NOMO-1 (cell line): ENCODE measurements around the gene MLIP.

ENCODE experiments used
- DNase-seq, 2 experiments: peaks; one replicate each; lab custom pipeline; 2025; ENCODE audit not compliant: unreplicated experiment in 2 of 2; lab: John Stamatoyannopoulos, UW

Gene MLIP

DNA sequence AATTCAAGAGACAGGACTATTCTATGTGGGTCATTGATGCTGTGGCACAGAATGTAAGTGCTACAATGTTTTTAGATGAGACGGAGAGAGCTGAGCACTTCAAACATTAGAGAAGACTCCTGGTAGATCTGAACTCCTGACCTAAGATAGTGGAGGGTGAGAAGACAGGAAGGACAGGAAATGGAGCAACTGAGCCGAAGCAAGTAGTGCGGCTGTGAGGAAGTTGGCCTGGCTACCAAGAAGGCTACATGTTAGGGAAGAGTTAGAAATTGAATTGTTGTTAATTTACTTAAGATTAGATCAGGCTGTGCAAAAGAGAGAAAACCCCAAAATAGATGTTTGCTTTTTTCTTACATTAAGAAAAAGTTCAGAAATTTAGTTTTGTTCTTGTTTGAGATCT, 14.4 kb upstream of the MLIP start:
- peak; percentile 13 to 34 for DNase-seq

DNA sequence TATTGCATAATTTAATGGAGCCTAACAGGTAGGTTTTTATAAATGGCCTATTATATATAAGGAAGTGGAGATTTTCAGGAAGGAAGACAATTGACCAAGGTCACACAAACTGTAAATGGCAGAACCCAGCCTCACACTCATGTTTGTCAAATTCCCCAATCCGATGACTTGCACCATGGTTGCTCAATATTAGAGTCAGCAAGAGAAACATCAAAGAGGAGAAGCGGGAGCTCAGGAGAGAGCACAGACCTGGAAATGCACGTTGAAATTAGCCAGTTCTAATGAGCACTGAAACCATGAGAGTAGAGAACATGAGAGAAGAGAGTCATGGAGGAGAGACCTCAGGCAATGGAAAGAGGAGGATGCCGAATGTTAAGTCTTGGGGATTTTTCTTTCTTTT, 13.5 kb upstream of the MLIP start:
- peak; percentile 23 to 43 for DNase-seq

DNA sequence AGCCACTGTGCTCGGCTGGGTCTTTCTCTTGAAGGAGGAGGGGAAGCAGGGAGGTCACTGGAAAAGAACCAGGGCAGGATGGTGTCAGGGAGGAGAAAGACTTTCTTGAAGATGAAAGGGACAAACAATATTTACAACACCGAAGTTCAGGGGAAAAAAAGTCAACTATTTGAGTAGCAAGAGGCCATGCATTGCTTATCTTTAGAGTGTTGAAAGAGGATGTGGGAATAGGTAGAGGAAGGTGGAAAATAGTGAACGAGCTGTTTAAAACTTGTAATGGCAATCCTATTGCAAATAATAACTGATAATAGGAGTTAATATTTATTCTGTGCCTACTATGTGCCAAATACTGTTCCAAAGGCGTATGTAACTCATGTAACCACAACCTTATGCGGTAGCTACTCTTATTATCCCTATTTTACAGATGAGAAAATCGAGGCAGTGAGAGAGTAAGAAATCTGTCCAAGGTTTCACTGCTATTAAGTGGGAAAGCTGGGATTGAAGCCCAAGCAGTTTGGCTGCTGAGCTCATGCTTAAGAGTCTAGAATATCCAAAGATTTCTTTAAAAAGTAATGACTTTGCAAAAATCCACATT, 12.7 kb upstream of the MLIP start:
- no peak for DNase-seq

DNA sequence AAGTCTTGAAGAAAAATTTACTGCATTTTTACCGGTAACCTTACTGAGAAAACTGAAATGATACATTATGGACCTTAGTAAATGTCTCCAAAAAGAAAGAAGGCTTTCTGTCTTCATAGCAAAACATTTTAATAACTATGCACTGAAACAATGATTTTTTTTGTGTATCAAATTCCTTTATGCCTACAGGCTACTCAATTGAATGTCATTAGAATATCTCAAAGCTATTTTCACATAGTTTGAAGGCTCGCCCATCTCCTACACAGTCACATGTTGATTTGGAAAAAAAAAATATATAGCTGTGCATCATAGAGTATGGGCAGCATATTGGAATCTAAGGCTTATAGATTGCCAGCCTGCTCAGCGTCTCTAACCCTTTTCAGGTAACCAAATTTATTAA, 12.0 kb upstream of the MLIP start:
- DNase-seq = no peak

DNA sequence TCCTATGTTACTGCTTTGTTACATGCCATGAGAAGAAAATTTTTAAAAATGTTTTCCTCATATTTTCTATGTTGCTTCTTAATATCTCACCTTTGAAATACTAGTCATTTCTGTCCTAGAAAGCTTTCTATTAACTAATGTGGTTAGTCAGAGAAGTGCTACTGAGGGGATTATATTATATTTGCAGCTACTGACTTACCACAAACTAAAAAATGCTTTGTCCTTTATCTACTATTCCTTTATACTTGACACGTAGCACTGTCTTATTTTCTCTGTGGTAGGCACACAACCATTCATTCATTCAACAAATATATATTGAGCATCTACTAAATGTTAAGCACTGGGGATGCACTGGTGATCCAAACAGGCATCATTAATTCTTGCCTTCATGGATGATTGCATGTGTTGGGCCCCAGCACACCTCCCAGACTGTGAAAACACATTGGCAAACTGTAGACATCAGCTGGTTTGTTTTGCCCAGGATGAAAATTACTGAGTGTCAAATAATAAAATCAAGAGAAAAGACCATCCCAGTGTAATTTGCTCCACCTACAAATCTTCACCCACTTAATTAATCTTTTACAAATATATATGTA, 10.7 kb upstream of the MLIP start:
- DNase-seq = no peak

DNA sequence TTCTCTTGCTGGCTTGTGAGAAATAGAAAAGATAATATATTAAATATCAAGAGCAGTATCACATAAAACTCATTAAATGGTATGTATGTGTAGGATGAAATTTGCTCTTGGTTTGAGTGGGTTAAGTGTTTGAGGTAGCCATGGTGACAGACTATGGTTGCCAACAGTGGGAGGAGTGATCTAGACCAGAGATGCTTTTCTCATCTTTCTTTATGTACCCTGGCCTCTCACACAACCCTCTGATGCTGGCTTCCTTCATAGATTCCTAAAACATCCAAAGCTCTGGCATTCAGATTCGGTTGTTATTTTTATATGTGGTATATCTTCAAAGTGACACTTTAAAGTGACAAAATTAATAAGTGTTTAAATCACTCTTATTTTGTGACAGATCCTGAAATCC, 9.0 kb upstream of the MLIP start:
- no peak for DNase-seq

DNA sequence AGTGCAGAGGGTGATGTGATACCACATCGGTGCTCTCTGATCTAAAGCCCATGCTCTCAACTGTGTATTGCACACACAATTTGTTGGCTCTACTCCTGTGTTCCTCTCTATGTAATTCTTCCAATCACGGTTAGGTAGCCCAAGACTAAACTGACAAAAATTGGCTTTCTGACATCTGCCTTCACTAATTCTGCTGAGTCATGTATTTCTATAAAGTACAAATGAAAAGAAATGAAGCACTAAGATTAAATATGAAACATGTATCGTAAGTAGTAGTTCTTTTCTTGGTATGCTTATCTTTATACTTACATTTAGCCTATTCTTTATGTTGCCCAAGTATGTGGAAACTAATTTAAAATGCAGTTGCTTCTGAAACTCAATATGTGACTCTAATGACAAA, 7.7 kb upstream of the MLIP start:
- no peak for DNase-seq

DNA sequence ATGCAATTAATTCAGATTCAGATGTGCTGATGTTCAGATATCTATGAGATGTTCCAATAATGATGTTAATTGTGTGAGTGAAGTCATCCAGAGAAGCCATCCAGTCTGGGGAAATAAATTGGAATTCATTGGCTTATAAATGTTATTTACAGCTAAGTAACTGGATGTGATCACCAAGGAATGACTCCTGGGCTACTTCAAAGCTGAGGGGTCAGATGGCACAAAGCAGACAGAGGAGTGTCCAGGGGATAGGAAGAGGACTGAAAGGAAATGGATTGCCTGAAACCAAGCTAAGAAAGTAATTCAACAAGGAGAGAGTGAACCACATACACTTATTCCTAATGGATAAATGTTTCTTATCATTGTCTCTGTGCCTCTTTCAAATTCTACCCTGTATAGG, 4.5 kb upstream of the MLIP start:
- DNase-seq = no peak

DNA sequence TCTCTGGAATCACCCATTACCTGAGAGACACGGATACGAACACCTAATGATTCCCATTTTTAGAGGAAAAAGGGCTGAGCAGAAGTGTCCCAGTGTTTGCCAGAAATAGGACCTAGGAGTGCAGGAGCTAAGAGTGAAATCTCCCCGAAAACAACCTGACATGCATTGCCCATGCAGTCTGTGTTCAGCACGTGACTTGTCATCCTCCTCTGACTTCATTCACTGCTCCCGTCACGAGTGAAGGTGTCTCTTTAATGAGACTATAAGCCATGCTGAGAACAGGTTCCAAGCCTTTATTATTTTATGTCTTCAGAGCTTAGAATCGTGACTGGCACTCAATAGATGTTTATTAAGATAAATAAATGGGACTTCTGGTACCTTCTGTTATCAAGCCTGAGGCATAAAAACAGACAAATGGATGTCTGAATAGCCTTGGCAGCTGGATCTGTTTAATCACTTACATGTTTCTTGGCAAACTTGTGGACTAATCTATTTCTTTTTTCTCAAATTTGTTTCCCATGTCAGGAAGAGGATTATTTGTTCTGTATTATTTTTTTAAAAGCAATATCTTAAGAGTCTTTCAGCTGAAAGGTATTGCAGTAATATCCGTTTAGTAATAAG, 3.7 kb upstream of the MLIP start:
- DNase-seq = no peak

DNA sequence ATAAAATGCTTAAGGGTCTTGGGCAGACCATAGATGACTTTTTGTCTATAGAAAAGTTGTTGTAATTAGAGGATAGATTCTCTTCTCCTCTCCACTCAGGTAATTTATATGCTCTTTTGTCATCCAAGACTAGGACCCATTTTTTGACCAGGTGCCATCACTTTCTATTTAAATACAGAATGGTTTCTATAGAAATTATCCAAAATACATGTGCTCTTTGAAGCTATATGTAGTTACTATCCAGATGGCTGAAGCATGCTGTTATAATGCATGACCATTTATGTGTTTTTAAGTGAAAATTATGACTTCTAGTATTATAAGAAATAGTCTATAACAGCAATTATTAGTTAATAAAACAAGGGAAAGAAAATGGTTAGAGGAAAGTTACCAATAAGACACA, 3.0 kb upstream of the MLIP start:
- DNase-seq = no peak

DNA sequence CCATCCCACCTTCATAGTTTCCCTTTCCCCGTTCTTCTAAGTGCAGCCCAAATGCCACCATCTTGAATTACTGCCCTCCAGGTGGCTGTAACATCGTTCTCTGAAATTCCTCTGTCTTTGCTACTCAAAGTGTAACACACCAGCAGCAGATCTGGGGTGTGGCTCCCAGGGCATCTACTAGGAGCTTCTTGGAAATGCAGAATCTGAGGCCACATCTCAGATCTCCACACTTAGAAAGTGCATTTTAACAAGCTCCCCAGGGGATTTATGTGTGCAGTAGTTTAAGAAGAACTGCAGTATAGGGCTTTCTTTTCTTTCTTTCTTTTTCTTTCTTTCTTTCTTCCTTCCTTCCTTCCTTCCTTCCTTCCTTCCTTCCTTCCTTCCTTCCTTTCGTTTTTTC, 1.7 kb upstream of the MLIP start:
- DNase-seq = no peak

DNA sequence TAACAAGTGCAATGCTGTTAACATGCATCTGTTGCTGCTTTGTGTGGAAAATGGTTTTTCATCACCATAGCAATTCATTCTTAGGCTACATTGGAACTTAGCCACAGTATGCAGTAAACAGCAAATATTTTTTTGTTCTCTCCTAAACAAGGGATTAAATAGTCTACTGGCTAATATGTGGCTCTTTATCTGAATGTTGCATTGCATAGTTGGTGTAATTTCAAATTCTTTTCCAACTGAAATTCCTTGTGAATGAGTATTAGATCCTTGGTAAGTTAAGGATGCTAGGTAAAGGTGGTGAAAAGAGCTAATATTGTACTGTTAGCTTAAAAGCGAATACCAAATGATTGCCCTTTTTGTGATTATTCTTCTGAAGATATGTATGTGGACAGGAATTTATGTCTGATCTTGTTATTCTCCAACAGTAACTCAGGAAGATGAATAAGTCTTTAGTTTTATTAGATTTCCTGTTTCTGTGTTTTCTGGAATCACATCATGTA, 958 bp downstream of the MLIP start:
- DNase-seq = no peak

DNA sequence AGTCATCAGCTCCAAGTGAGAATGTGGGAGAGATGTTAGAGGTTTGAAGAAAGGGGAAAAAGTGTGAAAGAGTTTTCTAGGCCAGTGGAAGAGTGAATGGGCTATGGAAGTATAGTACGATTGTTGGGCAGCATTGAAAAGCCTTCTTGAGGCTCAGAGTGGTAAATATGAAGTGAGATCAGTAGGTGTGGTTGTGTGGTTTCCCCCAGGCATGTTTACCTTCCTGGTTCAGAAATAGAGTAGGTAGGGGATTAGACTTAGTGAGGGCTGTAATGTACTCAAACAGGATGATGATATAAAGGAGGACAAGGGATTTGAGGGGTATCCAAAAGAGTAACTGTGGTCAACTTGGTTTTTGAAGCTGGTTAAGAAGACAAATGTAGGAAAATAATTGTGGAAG, 3.7 kb downstream of the MLIP start:
- DNase-seq = no peak

DNA sequence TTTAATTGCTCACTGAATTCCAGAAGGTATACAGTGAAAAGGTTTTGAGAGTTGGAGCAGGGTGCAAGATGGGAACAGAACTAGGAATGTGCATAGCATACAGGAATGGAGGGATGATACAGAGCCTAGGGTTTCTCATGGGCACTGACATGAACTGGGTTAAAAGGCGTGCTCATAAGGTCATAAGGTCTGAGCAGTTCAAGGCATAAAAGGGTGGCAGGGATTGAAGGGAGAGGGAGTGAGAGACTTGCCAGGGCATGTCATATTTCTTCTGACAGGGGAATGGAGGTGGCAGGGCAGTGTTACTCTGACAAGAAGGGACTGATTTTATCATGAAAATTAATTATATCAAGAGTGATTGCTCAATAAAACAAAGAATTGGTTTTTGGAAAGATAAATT, 4.7 kb downstream of the MLIP start:
- DNase-seq = no peak

DNA sequence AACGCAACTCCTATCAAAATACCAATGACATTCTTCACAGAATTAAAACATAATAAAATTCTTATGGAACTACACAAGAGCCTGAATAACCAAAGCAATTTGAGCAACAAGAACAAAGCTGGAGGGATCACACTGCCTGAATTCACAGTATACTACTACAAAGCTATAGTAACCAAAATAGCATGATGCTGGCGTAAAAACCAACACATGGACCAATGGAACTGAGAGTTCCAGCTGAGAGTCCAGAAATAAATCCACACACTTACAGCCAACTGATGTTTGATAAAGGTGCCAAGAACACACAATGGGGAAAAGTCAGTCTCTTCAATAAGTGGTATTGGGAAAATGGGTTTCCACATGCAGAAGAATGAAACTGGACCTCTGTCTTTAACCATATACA, 6.9 kb downstream of the MLIP start:
- DNase-seq = no peak

DNA sequence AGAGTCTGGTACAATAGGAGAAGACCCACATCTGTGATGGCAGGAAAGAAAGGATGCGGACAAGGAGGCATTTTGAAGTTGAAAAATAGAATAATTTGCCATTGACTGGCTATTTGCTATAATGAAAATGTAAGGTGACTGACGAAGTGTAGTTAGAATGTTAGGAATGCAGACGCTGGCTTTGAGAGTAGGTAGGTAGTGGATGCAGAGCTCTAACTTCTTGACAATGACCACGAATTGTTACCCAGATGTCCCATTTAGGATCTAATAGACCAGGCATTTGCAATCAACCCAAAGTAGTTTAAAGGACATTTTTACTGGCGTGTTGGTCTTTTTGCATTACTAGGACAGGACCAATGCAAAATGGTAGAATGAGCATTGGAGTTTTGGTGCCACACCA, 14.2 kb downstream of the MLIP start:
- no peak for DNase-seq

DNA sequence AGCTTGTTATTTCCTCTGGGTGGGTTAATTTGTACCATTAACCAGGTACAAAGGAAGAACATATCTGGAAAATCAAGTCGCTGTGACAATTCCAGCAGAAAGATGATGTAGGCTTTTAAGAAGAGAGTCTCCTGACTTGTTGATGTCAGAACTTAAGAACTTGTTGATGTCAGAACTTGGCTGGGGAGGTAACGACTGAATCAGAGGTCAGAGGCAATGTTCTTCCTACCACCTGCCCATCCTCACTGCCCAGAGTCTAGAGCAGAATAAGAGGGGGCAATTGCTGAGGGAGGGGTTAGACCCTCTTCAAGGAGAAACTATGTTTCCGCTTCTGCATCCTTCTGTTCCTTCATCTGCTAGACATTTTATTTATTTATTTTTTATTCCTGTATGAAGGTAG, 18.9 kb downstream of the MLIP start:
- DNase-seq = no peak

DNA sequence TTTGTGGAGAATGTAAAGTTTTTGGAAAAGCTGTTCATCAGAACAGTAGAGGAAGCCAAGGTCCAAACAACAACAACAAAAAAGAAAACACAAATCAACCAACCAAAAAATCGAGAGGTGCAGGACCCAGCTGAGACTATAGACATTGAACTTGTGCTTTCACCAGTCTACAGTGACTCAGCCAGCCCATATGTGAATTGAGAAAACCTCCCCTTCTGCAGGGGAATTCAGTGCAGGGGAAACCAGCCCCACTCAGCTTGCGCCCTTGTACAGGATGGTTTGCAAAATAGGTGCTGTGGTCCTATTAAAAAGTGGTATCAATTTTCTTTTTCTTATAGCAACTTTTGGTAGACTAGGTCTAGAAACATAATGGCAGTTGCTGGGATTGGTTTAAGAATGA, 21.3 kb downstream of the MLIP start:
- DNase-seq = no peak

DNA sequence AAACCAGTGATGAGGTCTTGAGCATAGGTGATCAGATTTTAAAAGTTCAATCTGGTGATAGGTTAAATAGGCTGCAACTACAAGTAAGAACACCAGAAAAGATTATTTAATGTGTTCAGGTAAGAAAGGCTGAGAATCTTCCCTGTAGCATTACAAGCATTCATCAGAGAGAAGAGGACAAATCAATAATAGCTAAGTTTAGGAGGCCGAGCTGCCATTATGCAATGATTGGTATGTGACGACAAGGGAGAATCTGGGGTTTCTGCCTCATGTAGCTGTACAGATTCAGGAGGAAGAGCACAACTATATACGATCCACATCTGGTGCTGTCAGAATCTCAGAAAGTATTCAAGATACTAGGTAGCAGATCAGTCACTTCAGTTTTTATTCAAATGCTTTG, 21.9 kb downstream of the MLIP start:
- no peak for DNase-seq

DNA sequence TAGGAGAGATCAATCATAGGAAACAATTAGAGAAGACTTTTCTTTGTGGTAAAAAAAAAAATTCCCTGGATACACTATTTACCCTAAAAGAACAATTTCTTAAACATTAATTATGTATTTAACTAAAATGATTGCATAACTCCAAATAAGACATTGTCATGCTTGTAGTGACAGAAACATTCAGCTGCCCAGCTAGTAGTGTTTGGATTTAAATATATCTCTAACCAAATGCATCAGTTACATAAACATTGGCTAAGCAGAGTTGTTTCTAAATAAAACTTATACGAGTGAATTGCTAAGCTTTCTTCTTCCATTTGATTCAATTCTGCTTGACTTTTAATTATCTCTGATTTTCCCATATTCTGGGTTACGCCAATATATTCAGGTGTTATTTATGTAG, 23.7 kb downstream of the MLIP start:
- DNase-seq = no peak

DNA sequence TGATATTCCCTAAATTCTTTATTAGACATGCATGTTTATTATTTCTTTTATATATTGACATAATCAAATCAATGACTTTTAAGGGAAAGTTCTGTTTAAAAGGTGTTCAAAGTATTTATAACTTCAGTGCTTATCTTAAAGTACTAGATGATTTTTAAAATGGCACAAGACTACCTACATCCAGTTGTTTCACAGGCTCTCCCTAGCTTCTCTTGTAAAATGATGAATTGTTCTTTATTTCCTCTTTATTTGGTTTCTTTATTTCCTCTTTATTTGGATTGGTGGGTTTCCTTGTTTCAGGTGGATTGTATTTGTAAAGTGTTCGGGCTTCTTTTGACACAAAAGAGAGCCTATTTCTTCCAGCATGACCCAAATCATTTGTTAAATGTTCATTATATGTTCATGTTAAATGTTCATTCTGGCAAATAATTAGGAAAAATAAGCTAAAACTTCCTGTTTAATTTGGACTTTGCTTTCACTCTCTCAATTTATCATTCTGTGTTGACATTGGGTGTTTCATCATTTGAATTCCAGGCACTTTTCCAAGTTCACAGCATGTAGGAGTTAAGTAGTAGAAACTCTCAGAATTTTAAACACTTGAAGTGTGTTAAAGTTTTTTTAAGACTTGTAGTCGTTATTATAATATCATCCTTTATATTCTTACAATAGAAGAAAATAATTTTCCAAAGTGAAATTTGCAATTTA, 24.6 kb downstream of the MLIP start:
- no peak for DNase-seq

DNA sequence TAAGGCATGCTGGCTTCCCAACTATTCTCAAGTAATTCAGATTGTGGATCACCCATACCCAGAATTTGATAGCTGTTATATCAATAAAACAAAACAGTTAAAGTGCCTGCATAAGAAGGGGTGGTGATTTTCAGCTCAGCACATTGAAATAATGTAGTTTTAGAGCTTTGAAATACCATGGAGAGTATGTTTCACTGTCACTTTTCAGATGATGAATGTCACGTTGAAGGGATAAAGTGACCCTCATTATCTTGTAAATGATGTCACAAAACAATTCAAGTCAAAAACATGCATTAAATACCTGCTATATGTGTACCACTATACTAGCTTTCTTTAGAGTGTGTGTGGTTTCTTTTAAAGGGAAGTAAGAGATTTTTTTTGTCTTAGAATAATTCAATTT, 27.6 kb downstream of the MLIP start:
- no peak for DNase-seq
